ENCODE data around the gene PPP1CB.

DNA sequence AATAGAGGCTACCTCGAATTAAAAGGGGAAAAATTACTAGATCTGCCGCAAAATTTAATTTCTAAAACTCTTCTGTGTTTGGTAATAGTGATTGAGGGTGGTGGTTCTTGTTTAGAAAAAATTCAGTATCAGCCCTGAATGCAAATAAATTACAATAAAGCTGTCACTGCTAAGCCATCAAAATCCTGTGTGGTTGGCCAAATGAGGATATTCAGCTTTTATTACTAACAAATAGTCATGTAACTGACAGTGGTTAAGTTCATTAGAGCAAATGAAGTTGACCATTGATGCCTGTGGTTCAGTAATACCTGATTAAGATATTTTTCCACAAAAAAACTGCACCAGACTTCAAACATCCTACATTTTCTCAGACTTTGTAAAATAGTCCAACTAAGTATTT lies 14.4 kb downstream of the PPP1CB start:
- TF ChIP-seq, protein P1, sequence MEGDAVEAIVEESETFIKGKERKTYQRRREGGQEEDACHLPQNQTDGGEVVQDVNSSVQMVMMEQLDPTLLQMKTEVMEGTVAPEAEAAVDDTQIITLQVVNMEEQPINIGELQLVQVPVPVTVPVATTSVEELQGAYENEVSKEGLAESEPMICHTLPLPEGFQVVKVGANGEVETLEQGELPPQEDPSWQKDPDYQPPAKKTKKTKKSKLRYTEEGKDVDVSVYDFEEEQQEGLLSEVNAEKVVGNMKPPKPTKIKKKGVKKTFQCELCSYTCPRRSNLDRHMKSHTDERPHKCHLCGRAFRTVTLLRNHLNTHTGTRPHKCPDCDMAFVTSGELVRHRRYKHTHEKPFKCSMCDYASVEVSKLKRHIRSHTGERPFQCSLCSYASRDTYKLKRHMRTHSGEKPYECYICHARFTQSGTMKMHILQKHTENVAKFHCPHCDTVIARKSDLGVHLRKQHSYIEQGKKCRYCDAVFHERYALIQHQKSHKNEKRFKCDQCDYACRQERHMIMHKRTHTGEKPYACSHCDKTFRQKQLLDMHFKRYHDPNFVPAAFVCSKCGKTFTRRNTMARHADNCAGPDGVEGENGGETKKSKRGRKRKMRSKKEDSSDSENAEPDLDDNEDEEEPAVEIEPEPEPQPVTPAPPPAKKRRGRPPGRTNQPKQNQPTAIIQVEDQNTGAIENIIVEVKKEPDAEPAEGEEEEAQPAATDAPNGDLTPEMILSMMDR (IDR thresholded peaks at IDR 0.05; ENCODE audit: low read depth, low read length, poor library complexity, severe bottlenecking) = no peak
- no peak for TF ChIP-seq EZH2phosphoT487 (IDR thresholded peaks at IDR 0.05; ENCODE audit: borderline replicate concordance, low read length)

Data from DOHH2 (cell line).